ENCODE data around the gene NGFR.

GRCh38 chr17:49473900-49474751 is 21.0 kb upstream of the NGFR start:
- TF ChIP-seq CTCF (conservative IDR thresholded peaks at IDR 0.05; ENCODE audit: low read length) = no peak
- TF ChIP-seq EZH2phosphoT487 (IDR thresholded peaks at IDR 0.05; ENCODE audit: borderline replicate concordance, low read depth, low read length) = no peak

Data from OCI-LY7 (cell line).